Measurements from ENCODE around the gene RASGRP4.

DNA sequence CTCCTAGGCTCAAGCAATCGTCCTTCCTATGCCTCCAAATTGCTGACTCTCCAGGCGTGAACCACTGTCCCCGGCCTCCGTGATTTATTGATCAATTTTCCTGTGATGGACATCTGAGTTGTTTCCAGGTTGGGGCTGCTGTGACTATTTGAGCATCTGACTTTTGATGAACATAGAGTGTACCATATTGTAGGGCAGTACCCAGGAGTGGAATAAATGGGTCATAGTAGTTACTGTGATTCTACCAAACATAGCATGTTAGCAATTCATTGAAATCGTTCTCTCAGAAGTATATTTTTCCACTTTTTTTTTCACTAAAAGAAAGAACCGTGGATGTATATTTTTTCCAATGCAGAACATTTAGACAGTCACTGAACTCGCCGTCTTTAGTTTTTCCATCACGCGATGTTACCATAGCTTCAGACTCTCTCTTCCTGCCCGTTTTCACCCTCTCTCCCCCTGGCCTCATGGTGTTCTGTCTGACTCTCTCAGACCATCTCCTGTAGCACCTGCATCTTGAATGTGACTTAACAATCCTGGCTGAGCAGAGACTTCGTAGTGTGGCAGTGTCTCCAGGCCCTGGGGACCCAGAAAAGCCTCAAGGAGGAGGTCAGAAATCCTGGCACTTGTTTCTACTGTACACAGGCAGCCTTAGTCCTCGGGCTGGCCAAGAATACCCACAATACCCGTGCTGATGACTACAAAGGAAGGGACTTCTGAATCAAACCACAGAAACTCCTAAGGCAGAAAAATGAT is 3.2 kb upstream of the RASGRP4 start:
- TF ChIP-seq, protein P1, sequence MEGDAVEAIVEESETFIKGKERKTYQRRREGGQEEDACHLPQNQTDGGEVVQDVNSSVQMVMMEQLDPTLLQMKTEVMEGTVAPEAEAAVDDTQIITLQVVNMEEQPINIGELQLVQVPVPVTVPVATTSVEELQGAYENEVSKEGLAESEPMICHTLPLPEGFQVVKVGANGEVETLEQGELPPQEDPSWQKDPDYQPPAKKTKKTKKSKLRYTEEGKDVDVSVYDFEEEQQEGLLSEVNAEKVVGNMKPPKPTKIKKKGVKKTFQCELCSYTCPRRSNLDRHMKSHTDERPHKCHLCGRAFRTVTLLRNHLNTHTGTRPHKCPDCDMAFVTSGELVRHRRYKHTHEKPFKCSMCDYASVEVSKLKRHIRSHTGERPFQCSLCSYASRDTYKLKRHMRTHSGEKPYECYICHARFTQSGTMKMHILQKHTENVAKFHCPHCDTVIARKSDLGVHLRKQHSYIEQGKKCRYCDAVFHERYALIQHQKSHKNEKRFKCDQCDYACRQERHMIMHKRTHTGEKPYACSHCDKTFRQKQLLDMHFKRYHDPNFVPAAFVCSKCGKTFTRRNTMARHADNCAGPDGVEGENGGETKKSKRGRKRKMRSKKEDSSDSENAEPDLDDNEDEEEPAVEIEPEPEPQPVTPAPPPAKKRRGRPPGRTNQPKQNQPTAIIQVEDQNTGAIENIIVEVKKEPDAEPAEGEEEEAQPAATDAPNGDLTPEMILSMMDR (IDR thresholded peaks at IDR 0.05; ENCODE audit: insufficient read depth, low read depth, low read length), result no peak
- no peak for TF ChIP-seq EZH2 (IDR thresholded peaks at IDR 0.05; ENCODE audit: insufficient read depth, low read length)
